Measurements from ENCODE around the gene MRGPRE.

The MRGPRE gene

DNA sequence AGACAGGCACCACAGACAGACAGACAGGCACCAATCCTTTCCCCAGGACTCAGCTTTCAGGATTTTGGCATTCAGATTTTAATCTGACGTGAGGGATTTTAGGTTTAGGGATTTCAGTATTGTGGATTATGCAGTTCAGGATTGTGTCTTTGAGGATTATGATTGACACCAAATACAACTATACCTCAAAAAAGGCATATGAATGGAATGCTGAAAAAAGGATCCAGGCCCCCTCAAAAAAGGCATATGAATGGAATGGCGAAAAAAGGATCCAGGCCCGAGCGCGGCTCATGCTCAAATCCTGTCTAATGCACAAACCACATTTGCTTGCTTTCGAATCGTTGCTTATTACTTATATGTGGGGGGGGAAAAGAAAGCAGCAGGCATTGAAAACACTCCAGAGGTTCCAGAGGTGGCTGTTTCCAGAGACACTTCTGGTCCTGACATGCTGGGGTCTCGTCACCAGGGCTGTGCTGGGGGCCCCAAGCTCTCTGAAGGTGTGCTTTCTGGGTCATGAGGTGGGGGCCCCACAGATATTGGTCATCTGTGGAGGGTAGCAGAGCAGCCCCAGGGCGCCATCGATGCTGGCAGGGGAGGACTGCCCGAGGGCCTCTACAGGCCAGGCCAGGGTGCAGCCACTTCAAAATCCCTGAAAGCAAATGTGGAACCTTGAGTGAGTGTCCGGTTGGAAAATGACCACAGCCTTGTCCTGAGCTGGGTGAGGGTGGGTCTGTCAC is 50.3 kb downstream of the MRGPRE start:
- DNase-seq (ENCODE audit: low spot score) = no peak

DNA sequence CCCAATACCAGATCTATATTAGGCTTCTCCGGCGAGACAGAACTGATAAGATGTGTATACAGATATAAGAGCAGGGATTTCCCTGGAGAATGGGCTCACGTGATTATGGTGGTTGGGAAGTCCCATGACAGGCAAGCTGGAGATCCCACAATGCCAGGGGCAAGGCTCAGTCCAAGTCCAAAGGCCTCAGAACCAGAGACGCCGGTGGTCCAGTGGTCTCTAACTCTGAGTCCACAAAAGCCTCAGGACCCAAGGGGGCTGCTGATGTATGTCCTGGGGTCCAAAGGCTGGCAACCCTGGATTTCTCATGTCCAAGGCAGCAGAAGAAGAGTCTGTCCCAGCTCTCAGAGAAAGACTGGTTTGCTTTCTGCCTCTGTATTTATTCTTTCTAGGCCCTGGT is 51.3 kb downstream of the MRGPRE start:
- DNase-seq (ENCODE audit: low spot score) = no peak
- TF ChIP-seq, protein P1, sequence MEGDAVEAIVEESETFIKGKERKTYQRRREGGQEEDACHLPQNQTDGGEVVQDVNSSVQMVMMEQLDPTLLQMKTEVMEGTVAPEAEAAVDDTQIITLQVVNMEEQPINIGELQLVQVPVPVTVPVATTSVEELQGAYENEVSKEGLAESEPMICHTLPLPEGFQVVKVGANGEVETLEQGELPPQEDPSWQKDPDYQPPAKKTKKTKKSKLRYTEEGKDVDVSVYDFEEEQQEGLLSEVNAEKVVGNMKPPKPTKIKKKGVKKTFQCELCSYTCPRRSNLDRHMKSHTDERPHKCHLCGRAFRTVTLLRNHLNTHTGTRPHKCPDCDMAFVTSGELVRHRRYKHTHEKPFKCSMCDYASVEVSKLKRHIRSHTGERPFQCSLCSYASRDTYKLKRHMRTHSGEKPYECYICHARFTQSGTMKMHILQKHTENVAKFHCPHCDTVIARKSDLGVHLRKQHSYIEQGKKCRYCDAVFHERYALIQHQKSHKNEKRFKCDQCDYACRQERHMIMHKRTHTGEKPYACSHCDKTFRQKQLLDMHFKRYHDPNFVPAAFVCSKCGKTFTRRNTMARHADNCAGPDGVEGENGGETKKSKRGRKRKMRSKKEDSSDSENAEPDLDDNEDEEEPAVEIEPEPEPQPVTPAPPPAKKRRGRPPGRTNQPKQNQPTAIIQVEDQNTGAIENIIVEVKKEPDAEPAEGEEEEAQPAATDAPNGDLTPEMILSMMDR (IDR thresholded peaks at IDR 0.05; ENCODE audit: extremely low read depth, missing control alignments) = no peak

More for the DNA sequence above, 50.3 kb downstream of the MRGPRE start:
- TF ChIP-seq, protein P1 (IDR thresholded peaks at IDR 0.05; ENCODE audit: extremely low read depth, missing control alignments) = no peak

- TF ChIP-seq, protein P1 (IDR thresholded peaks at IDR 0.05; ENCODE audit: extremely low read depth, missing control alignments) = no peak
- no peak for DNase-seq (ENCODE audit: low spot score)
Observed at GRCh38 chr11:3178349-3178748, 53.9 kb downstream of the MRGPRE start.

GRCh38 chr11:3177931-3178330 is 54.3 kb downstream of the MRGPRE start:
- DNase-seq (ENCODE audit: low spot score) = no peak
- TF ChIP-seq, protein P1 (IDR thresholded peaks at IDR 0.05; ENCODE audit: extremely low read depth, missing control alignments) = no peak

Measured in GM20000 (cell line).